ENCODE results near the gene KRT24.

DNA sequence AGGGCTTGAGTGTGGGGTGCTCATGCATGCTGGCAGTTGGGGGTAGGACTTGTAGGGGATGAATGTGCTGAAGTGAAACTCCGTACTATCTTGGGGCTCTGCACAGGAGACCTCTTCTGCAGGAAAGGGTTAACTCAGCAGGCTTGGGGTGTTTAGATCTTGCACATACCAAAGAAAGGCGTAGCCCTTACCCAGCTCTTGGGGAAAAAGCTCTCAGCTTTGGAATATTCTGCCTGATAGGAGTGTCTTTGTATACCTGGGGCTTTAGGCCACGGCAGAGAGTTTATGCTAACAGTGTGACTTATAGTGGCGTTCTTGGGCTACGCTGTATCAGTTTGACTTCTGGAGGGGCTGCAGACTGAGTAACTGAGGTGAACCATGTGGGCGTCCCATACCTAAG lies 30.5 kb upstream of the KRT24 start:
- TF ChIP-seq, protein P1, sequence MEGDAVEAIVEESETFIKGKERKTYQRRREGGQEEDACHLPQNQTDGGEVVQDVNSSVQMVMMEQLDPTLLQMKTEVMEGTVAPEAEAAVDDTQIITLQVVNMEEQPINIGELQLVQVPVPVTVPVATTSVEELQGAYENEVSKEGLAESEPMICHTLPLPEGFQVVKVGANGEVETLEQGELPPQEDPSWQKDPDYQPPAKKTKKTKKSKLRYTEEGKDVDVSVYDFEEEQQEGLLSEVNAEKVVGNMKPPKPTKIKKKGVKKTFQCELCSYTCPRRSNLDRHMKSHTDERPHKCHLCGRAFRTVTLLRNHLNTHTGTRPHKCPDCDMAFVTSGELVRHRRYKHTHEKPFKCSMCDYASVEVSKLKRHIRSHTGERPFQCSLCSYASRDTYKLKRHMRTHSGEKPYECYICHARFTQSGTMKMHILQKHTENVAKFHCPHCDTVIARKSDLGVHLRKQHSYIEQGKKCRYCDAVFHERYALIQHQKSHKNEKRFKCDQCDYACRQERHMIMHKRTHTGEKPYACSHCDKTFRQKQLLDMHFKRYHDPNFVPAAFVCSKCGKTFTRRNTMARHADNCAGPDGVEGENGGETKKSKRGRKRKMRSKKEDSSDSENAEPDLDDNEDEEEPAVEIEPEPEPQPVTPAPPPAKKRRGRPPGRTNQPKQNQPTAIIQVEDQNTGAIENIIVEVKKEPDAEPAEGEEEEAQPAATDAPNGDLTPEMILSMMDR (conservative IDR thresholded peaks at IDR 0.05): no peak
- TF ChIP-seq EZH2 (IDR thresholded peaks at IDR 0.05; ENCODE audit: low read depth): no peak
